GM19438 (cell line): Measurements from ENCODE around the gene CNTRL.

Source experiments
- ATAC-seq: cut with Tn5 transposase; IDR thresholded peaks from one replicate; pipeline ENCODE4 v1.9.1; 2021; ENCODE audit warnings: low read depth; ENCODE audit not compliant: unreplicated experiment

CNTRL gene

GRCh38 chr9:121220996-121221663 lies 146.4 kb downstream of the CNTRL start:
- no peak for ATAC-seq

- no peak for ATAC-seq
Observed at GRCh38 chr9:121221664-121222055, 146.9 kb downstream of the CNTRL start.

GRCh38 chr9:121222524-121223171 lies 147.9 kb downstream of the CNTRL start:
- ATAC-seq: no peak

- no peak for ATAC-seq
Observed at GRCh38 chr9:121225240-121225639, 150.5 kb downstream of the CNTRL start.

- no peak for ATAC-seq
Observed at GRCh38 chr9:121226175-121226574, 151.4 kb downstream of the CNTRL start.
